Suprapubic skin (tissue), 4 donors: ENCODE results near the gene SOX12. TPM values are rescaled to one million over a fixed set of nuclear protein-coding genes. Genes with fewer than 3 reads are reported as not detected.
"Not testable (repeated sequence)": the region's sequence is repeated elsewhere in the genome, so short reads cannot be mapped to it uniquely, and the experiment has no call there.

Experiments used
- DNase-seq, 2 donors: peaks; one replicate each; pipeline ENCODE4 v3.0.0-alpha.2; 2019; ENCODE audit warnings: low spot score in 2 of 2
- H3K27ac ChIP-seq: fragments of 200-600 bp; sonication (generic); one replicate; pipeline ENCODE4 v1.5.1; 2019
- H3K27me3 ChIP-seq: fragments of 200-600 bp; sonication (generic); one replicate; pipeline ENCODE4 v1.5.1; 2019
- H3K36me3 ChIP-seq: fragments of 200-600 bp; sonication (generic); one replicate; pipeline ENCODE4 v1.5.1; 2019
- H3K4me1 ChIP-seq: fragments of 200-600 bp; sonication (generic); one replicate; pipeline ENCODE4 v1.5.1; 2019
- H3K4me3 ChIP-seq: fragments of 200-600 bp; sonication (generic); one replicate; pipeline ENCODE4 v1.5.1; 2019; ENCODE audit warnings: mild to moderate bottlenecking
- H3K9me3 ChIP-seq: fragments of 200-600 bp; sonication (generic); one replicate; pipeline ENCODE4 v1.5.1; 2019
- CTCF ChIP-seq, 2 donors: fragments of 200-600 bp in 1 of 2; fragments of 450-650 bp in 1 of 2; sonication (generic) in 1 of 2; IDR thresholded peaks; one replicate each; pipeline ENCODE4 v1.5.1; 2016 to 2019; ENCODE audit warnings: antibody characterized with exemption in 2 of 2, mild to moderate bottlenecking in 1 of 2, moderate library complexity in 1 of 2
- EP300 ChIP-seq: sonication (generic); formaldehyde crosslinking; IDR thresholded peaks from one replicate; pipeline ENCODE4 v1.6.1; 2017; ENCODE audit warnings: antibody characterized with exemption
- POLR2A ChIP-seq, 2 donors: fragments of 450-650 bp; IDR thresholded peaks; one replicate each; pipeline ENCODE4 v1.6.1; 2017; ENCODE audit warnings: antibody characterized with exemption in 2 of 2, mild to moderate bottlenecking in 2 of 2, moderate library complexity in 2 of 2
- POLR2AphosphoS5 ChIP-seq, 3 donors: sonication (generic); formaldehyde crosslinking; IDR thresholded peaks; one replicate each; pipeline ENCODE4 v1.6.1; 2017; ENCODE audit warnings: antibody characterized with exemption in 3 of 3
- WGBS: methylation state at CpG from one replicate; pipeline ENCODE4 v1.1.5; 2018; 5-methylcytosine and 5-hydroxymethylcytosine counted together
- total RNA-seq, 4 donors: library from RNA; depleted of rRNA; stranded (reverse); fragments of >200 nt; gene quantifications; one replicate each; pipeline ENCODE4 v1.1.0, GENCODE V29; 2016

SOX12 gene
- total RNA-seq, 4 donors from 2014 or later: 5.4 to 6.5 (median 5.9) TPM

GRCh38 chr20:370151-370600 lies 44.8 kb downstream of the SOX12 start:
- H3K9me3 ChIP-seq: no peaks in the 10 kb centered on the region
- H3K36me3 ChIP-seq: no peaks in the 10 kb centered on the region
- H3K4me1 ChIP-seq: peaks cover 28% of the 10 kb centered on the region
- H3K27ac ChIP-seq: no peak overlapping the region
- TF ChIP-seq POLR2A (IDR thresholded peaks at IDR 0.05) (no peak), POLR2AphosphoS5 (IDR thresholded peaks at IDR 0.05) (no peak), CTCF (IDR thresholded peaks at IDR 0.05) (no peak), EP300 (no peak)
- H3K4me3 ChIP-seq: no peak overlapping the region
- 74% methylated on average over 7 of the region's 7 CpGs for WGBS
- no peaks in the 10 kb centered on the region for H3K27me3 ChIP-seq
- no peak for DNase-seq

GRCh38 chr20:370977-371754 lies 45.8 kb downstream of the SOX12 start:
- DNase-seq: no peak
- H3K4me3 ChIP-seq: no peak overlapping the region
- no peaks in the 10 kb centered on the region for H3K27me3 ChIP-seq
- no peaks in the 10 kb centered on the region for H3K9me3 ChIP-seq
- WGBS: 90% methylated on average over 6 of the region's 7 CpGs
- no peaks in the 10 kb centered on the region for H3K36me3 ChIP-seq
- TF ChIP-seq CTCF (IDR thresholded peaks at IDR 0.05): no peak
- TF ChIP-seq EP300: no peak
- no peak for TF ChIP-seq POLR2AphosphoS5 (IDR thresholded peaks at IDR 0.05)
- no peak for TF ChIP-seq POLR2A (IDR thresholded peaks at IDR 0.05)
- H3K4me1 ChIP-seq: peaks cover 18% of the 10 kb centered on the region
- H3K27ac ChIP-seq: no peak overlapping the region

- whole genome bisulfite sequencing: 65% methylated on average over 10 of the region's 10 CpGs
- DNase-seq: no peak
- TF ChIP-seq EP300 (no peak), POLR2AphosphoS5 (IDR thresholded peaks at IDR 0.05) (no peak), POLR2A (IDR thresholded peaks at IDR 0.05) (no peak), CTCF (IDR thresholded peaks at IDR 0.05) (no peak)
- no peak overlapping the region for H3K27ac ChIP-seq
- H3K27me3 ChIP-seq: no peaks in the 10 kb centered on the region
- no peaks in the 10 kb centered on the region for H3K9me3 ChIP-seq
- no peak overlapping the region for H3K4me3 ChIP-seq
- peaks cover 11% of the 10 kb centered on the region for H3K4me1 ChIP-seq
- H3K36me3 ChIP-seq: no peaks in the 10 kb centered on the region
These were observed 46.6 kb downstream of the SOX12 start for GRCh38 chr20:371755-372542.

GRCh38 chr20:372543-373082 lies 47.3 kb downstream of the SOX12 start:
- H3K36me3 ChIP-seq, H3K9me3 ChIP-seq, H3K4me3 ChIP-seq, DNase-seq, H3K27me3 ChIP-seq, H3K27ac ChIP-seq: not testable (repeated sequence)
- H3K4me1 ChIP-seq: peaks cover 11% of the 10 kb centered on the region
- WGBS: 90% methylated on average over 10 of the region's 11 CpGs

GRCh38 chr20:373171-373890 lies 48.0 kb downstream of the SOX12 start:
- Histone ChIP-seq H3K4me1 (peaks cover 11% of the 10 kb centered on the region), H3K9me3 (no peaks in the 10 kb centered on the region), H3K27me3 (no peaks in the 10 kb centered on the region), H3K4me3 (no peak overlapping the region), H3K27ac (no peak overlapping the region), H3K36me3 (no peaks in the 10 kb centered on the region)
- TF ChIP-seq EP300: no peak
- no peak for TF ChIP-seq CTCF (IDR thresholded peaks at IDR 0.05)
- TF ChIP-seq POLR2AphosphoS5 (IDR thresholded peaks at IDR 0.05): no peak
- TF ChIP-seq POLR2A (IDR thresholded peaks at IDR 0.05): no peak
- DNase-seq: no peak
- whole genome bisulfite sequencing: 63% methylated on average over 6 of the region's 9 CpGs
